GM23338 (cell line): ENCODE measurements around the gene SLC13A4. TPM values are rescaled to one million over a fixed set of nuclear protein-coding genes. Genes with fewer than 3 reads are reported as not detected.

Experiments
- ATAC-seq: fragments of 200-7000 bp; cut with Tn5 transposase; 3 replicates; pipeline ENCODE4 v1.9.1; 2020
- DNase-seq: peaks from one replicate; pipeline ENCODE4 v3.0.0-alpha.2; 2015; ENCODE audit warnings: low spot score
- H2AFZ ChIP-seq: fragments of 200-600 bp; sonication (generic); 2 replicates; pipeline ENCODE4 v1.8.0; 2016; ENCODE audit warnings: antibody characterized with exemption, mild to moderate bottlenecking, moderate library complexity
- H3F3A ChIP-seq: fragments of 200-600 bp; sonication (generic); replicated peaks from 2 replicates; pipeline ENCODE4 v1.8.0; 2017; ENCODE audit warnings: antibody characterized with exemption, mixed run types, low read depth
- H3K27ac ChIP-seq: fragments of 200-600 bp; sonication (generic); 2 replicates; pipeline ENCODE4 v1.6.1; 2016; ENCODE audit warnings: low read depth
- H3K27me3 ChIP-seq: fragments of 200-600 bp; sonication (generic); 2 replicates; pipeline ENCODE4 v1.8.0; 2016; ENCODE audit warnings: mild to moderate bottlenecking, mixed run types, moderate library complexity; ENCODE audit not compliant: insufficient read depth
- H3K36me3 ChIP-seq: fragments of 200-600 bp; sonication (generic); 2 replicates; pipeline ENCODE4 v1.8.0; 2016; ENCODE audit warnings: mild to moderate bottlenecking; ENCODE audit not compliant: insufficient read depth
- H3K4me1 ChIP-seq: fragments of 200-600 bp; sonication (generic); 2 replicates; pipeline ENCODE4 v1.8.0; 2016; ENCODE audit warnings: mild to moderate bottlenecking, moderate library complexity; ENCODE audit not compliant: insufficient read depth
- H3K4me2 ChIP-seq: fragments of 200-600 bp; sonication (generic); 2 replicates; pipeline ENCODE4 v1.7.1; 2017; ENCODE audit warnings: mixed run types
- H3K4me3 ChIP-seq: fragments of 200-600 bp; sonication (generic); 2 replicates; pipeline ENCODE4 v1.6.1; 2016; ENCODE audit warnings: mixed run types
- H3K79me2 ChIP-seq: fragments of 200-600 bp; sonication (generic); replicated peaks from 2 replicates; pipeline ENCODE4 v1.8.0; 2017; ENCODE audit warnings: mild to moderate bottlenecking; ENCODE audit not compliant: insufficient read depth
- H3K9me2 ChIP-seq: fragments of 200-600 bp; sonication (generic); 2 replicates; pipeline ENCODE4 v1.8.0; 2017; ENCODE audit not compliant: insufficient read depth
- H4K20me1 ChIP-seq: fragments of 200-600 bp; sonication (generic); replicated peaks from 2 replicates; pipeline ENCODE4 v1.8.0; 2017; ENCODE audit warnings: mild to moderate bottlenecking; ENCODE audit not compliant: insufficient read depth
- H3K27ac Mint-ChIP-seq: 2 replicates; pipeline ENCODE4 v1.8.0; 2020; ENCODE audit warnings: inconsistent platforms, mild to moderate bottlenecking, moderate library complexity, mixed read lengths
- H3K27me3 Mint-ChIP-seq: 3 replicates; pipeline ENCODE4 v1.8.0; 2022; ENCODE audit warnings: low read depth, mild to moderate bottlenecking, moderate library complexity, mixed read lengths, inconsistent platforms; ENCODE audit not compliant: insufficient read depth, poor library complexity
- H3K36me3 Mint-ChIP-seq: 3 replicates; pipeline ENCODE4 v1.8.0; 2021; ENCODE audit warnings: low read depth, mild to moderate bottlenecking, inconsistent platforms, moderate library complexity, mixed read lengths
- H3K4me1 Mint-ChIP-seq: 3 replicates; pipeline ENCODE4 v1.8.0; 2020; ENCODE audit warnings: mild to moderate bottlenecking, inconsistent platforms, mixed read lengths
- H3K4me3 Mint-ChIP-seq: 3 replicates; pipeline ENCODE4 v1.8.0; 2021; ENCODE audit warnings: moderate library complexity, mild to moderate bottlenecking, inconsistent platforms, mixed read lengths
- H3K9me3 Mint-ChIP-seq: 3 replicates; pipeline ENCODE4 v1.8.0; 2020; ENCODE audit warnings: moderate library complexity, mild to moderate bottlenecking, inconsistent platforms, mixed read lengths
- EZH2 ChIP-seq: fragments of 200-600 bp; sonication (generic); IDR thresholded peaks from one replicate; pipeline ENCODE4 v1.8.0; 2017; ENCODE audit warnings: antibody characterized with exemption, mild to moderate bottlenecking, low read depth; ENCODE audit not compliant: unreplicated experiment
- EZH2phosphoT487 ChIP-seq: fragments of 200-600 bp; sonication (generic); IDR thresholded peaks from one replicate; pipeline ENCODE4 v1.8.1; 2018; ENCODE audit warnings: antibody characterized with exemption; ENCODE audit not compliant: unreplicated experiment
- STAT1 ChIP-seq: IDR thresholded peaks from one replicate; pipeline ENCODE4 v1.6.1; 2016; ENCODE audit warnings: antibody characterized with exemption; ENCODE audit not compliant: unreplicated experiment
- ZNF114 ChIP-seq: fragments of 250-450 bp; sonication (Bioruptor Pico); IDR thresholded peaks from 2 replicates; pipeline ENCODE4 v1.5.0; 2020; ENCODE audit warnings: mild to moderate bottlenecking, moderate library complexity
- ZNF331 ChIP-seq: fragments of 250-450 bp; sonication (Bioruptor Pico); IDR thresholded peaks from 2 replicates; pipeline ENCODE4 v1.5.0; 2020; ENCODE audit warnings: low read depth, mild to moderate bottlenecking, moderate library complexity
- ZNF462 ChIP-seq: fragments of 250-450 bp; sonication (Bioruptor Pico); IDR thresholded peaks from 2 replicates; pipeline ENCODE4 v1.5.0; 2020; ENCODE audit warnings: mild to moderate bottlenecking, moderate library complexity
- polyA plus RNA-seq: library from polyadenylated mRNA; unstranded; fragments of >200 nt; fragmentation: Nextera tagmentation; extraction: Ambion mirVana; gene quantifications from 2 replicates; pipeline ENCODE4 v1.2.1, GENCODE V29; 2016
- total RNA-seq: library from RNA; depleted of rRNA; stranded (reverse); fragments of >200 nt; shearing (Covaris generic); gene quantifications from 2 replicates; pipeline ENCODE4 v1.2.3, GENCODE V29; 2014

SLC13A4 gene
- total and polyA plus RNA-seq, 2 experiments from 2014 or later: 1.7 to 2.3 TPM

GRCh38 chr7:135769005-135769802, 41.2 kb upstream of the SLC13A4 start (continued):
- no peak for TF ChIP-seq ZNF462 (CRISPR knock-in tag)

DNA sequence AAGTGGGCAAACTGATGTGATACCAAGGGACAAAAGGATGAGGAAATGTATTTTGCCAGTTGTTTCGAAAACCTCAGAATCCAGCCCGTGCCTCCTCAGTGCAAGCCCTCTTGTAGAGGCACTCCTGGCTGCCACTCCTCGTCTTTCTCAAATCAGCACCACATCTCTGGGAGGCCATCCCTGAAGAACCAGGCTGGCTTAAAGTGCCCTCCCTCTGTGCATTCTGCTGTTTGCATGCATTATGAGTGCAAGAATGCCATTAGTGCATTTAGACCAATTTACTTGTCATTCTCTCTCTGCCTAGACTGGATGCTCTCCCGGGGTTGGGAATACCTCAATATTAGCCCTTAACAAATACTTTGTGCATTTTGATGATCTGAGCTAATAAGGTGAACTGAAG, 40.5 kb upstream of the SLC13A4 start:
- H3K27me3 Mint-ChIP-seq: peaks cover 12% of the 10 kb centered on the region
- no peak overlapping the region for H3K4me2 ChIP-seq
- no peaks in the 10 kb centered on the region for H3K27me3 ChIP-seq
- H3K27ac Mint-ChIP-seq: no peak overlapping the region
- no peak overlapping the region for H3K27ac ChIP-seq
- no peaks in the 10 kb centered on the region for H4K20me1 ChIP-seq
- no peak overlapping the region for H3K4me3 Mint-ChIP-seq
- no peaks in the 10 kb centered on the region for H3K4me1 ChIP-seq
- no peak for ATAC-seq
- no peaks in the 10 kb centered on the region for H3K36me3 Mint-ChIP-seq
- no peaks in the 10 kb centered on the region; the same call in 2 of the 3 replicates for H3K9me3 Mint-ChIP-seq
- no peak overlapping the region for H3K4me3 ChIP-seq
- H3K79me2 ChIP-seq: no peaks in the 10 kb centered on the region
- H3F3A ChIP-seq: no peaks in the 10 kb centered on the region
- no peak overlapping the region for H2AFZ ChIP-seq
- no peaks in the 10 kb centered on the region for H3K36me3 ChIP-seq
- no peaks in the 10 kb centered on the region for H3K9me2 ChIP-seq
- no peak for DNase-seq
- TF ChIP-seq ZNF331 (CRISPR knock-in tag): no peak
- no peak for TF ChIP-seq ZNF114 (CRISPR knock-in tag)
- no peak for TF ChIP-seq EZH2
- TF ChIP-seq STAT1: no peak
- no peak for TF ChIP-seq EZH2phosphoT487
- peaks cover 18% of the 10 kb centered on the region for H3K4me1 Mint-ChIP-seq
